ENCODE results near the gene SETDB2. TPM values are rescaled to one million over a fixed set of nuclear protein-coding genes. Genes with fewer than 3 reads are reported as not detected.

The SETDB2 gene
- total and polyA plus RNA-seq, 2 of the 4 experiments (the other 2 are of a cell fraction): 4.3 to 5.7 TPM

- WGBS, 2 experiments (ENCODE audit: extremely low coverage in 2 of 2, insufficient read length in 1 of 2): no CpG with 5 or more reads among the region's 5 CpGs
These were observed 32.7 kb upstream of the SETDB2 start for GRCh38 chr13:49411353-49411752.

More at GRCh38 chr13:49411353-49411752, 32.7 kb upstream of the SETDB2 start:
- Histone ChIP-seq H3K27ac (ENCODE audit: insufficient read depth, low read length) (no peak overlapping the region), H3K4me2 (ENCODE audit: low read depth, low read length) (no peak overlapping the region), H3K36me3 (ENCODE audit: control insufficient read depth, insufficient read depth, low read length) (no peaks in the 10 kb centered on the region), H3K9me1 (ENCODE audit: insufficient read depth, low read length) (no peaks in the 10 kb centered on the region; the same call in 1 of the 2 replicates), H3K56ac (ENCODE audit: extremely low read depth, insufficient read depth, low read length) (no peak overlapping the region), H2AFZ (replicated peaks; ENCODE audit: low read length, poor library complexity) (no peak overlapping the region), H3K23ac (ENCODE audit: low read depth, low read length) (no peak overlapping the region), H4K20me1 (ENCODE audit: insufficient read depth, low read length) (no peaks in the 10 kb centered on the region), H3K9ac (ENCODE audit: low read depth, low read length) (no peak overlapping the region), H3K4me1 (ENCODE audit: control insufficient read depth, insufficient read depth, low read length) (no peaks in the 10 kb centered on the region), H2AK5ac (ENCODE audit: low read depth, low read length) (no peak overlapping the region), H2AK9ac (replicated peaks; ENCODE audit: low read depth, low read length, poor library complexity) (no peak overlapping the region), H3K4me3 (ENCODE audit: insufficient read depth, low read depth, low read length) (no peak overlapping the region), H3K27me3 (ENCODE audit: control insufficient read depth, insufficient read depth, low read length) (no peaks in the 10 kb centered on the region), H3K4ac (ENCODE audit: low read depth, low read length) (no peak overlapping the region), H4K5ac (ENCODE audit: low read depth, low read length) (no peak overlapping the region), H4K91ac (ENCODE audit: insufficient read depth, low read depth, low read length) (no peak overlapping the region), H2BK20ac (ENCODE audit: low read depth, low read length) (no peak overlapping the region), H3K79me1 (ENCODE audit: low read depth in 1 of 2, low read length in 2 of 2) (no peaks in the 10 kb centered on the region), H2BK5ac (ENCODE audit: low read depth, low read length, poor library complexity, severe bottlenecking) (no peak overlapping the region), H2BK120ac (ENCODE audit: low read depth, low read length) (no peak overlapping the region), H3K9me3 (ENCODE audit: control insufficient read depth, insufficient read depth, low read length) (no peaks in the 10 kb centered on the region), H3K18ac (ENCODE audit: low read depth, low read length) (no peak overlapping the region), H4K8ac (ENCODE audit: low read depth in 2 of 2, low read length in 2 of 2) (no peak overlapping the region), H3K14ac (replicated peaks; ENCODE audit: low read depth, low read length) (no peak overlapping the region), H2BK15ac (ENCODE audit: low read depth, low read length) (no peak overlapping the region)
- DNase-seq: no peak
- dilution Hi-C loops (cut with HindIII; ENCODE audit: low sequenced_read_pairs, unreplicated experiment) (no loop called here), in situ Hi-C loops (cut with MboI; ENCODE audit: low sequenced_read_pairs) (no loop called here), intact Hi-C loops (cut with micrococcal nuclease) (no loop called here)
- BruUV-seq (replicated peaks): no TSS peak
- CTCF ChIA-PET: no interaction called here
- TF ChIP-seq FOS (IDR thresholded peaks at IDR 0.05; ENCODE audit: low read depth, low read length) (no peak), NFE2L2 (IDR thresholded peaks at IDR 0.05; ENCODE audit: low read depth, low read length) (no peak), MAZ (IDR thresholded peaks at IDR 0.05; ENCODE audit: borderline replicate concordance, low read depth, low read length) (no peak), SMC3 (IDR thresholded peaks at IDR 0.05; ENCODE audit: low read depth, low read length) (no peak), CTCF (conservative IDR thresholded peaks at IDR 0.05; ENCODE audit: low read depth, low read length) (no peak), RAD21 (IDR thresholded peaks at IDR 0.05; ENCODE audit: low read length) (no peak), ELK1 (IDR thresholded peaks at IDR 0.05; ENCODE audit: borderline replicate concordance, low read depth, low read length) (no peak), RCOR1 (IDR thresholded peaks at IDR 0.05; ENCODE audit: insufficient replicate concordance, low read length) (no peak), BHLHE40 (IDR thresholded peaks at IDR 0.05; ENCODE audit: low read depth, low read length) (no peak), CEBPB (IDR thresholded peaks at IDR 0.05; ENCODE audit: low read depth, low read length) (no peak), POLR2A (IDR thresholded peaks at IDR 0.05; ENCODE audit: low read depth, low read length) (no peak), RFX5 (IDR thresholded peaks at IDR 0.05; ENCODE audit: low read depth, low read length) (no peak), MAFK (IDR thresholded peaks at IDR 0.05; ENCODE audit: low read depth, low read length) (no peak), CHD1 (IDR thresholded peaks at IDR 0.05; ENCODE audit: low read depth, low read length) (no peak)
- TF ChIP-seq, protein P1, sequence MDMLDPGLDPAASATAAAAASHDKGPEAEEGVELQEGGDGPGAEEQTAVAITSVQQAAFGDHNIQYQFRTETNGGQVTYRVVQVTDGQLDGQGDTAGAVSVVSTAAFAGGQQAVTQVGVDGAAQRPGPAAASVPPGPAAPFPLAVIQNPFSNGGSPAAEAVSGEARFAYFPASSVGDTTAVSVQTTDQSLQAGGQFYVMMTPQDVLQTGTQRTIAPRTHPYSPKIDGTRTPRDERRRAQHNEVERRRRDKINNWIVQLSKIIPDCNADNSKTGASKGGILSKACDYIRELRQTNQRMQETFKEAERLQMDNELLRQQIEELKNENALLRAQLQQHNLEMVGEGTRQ (IDR thresholded peaks at IDR 0.05; ENCODE audit: low read depth, low read length): no peak
- ATAC-seq (ENCODE audit: low read depth): no peak
- POLR2A ChIA-PET (ENCODE audit: unreplicated experiment): no interaction called here

Measured in IMR-90 (cell line).